Urinary bladder (tissue), 4 donors: ENCODE measurements around the gene LPCAT1. TPM values are rescaled to one million over a fixed set of nuclear protein-coding genes. Genes with fewer than 3 reads are reported as not detected.

Source experiments
- DNase-seq: peaks from one replicate; pipeline ENCODE4 v3.0.0-alpha.2; 2015; ENCODE audit errors: extremely low spot score
- H3K27ac ChIP-seq: one replicate; pipeline ENCODE4 v1.5.1; 2013; ENCODE audit warnings: low read depth, mild to moderate bottlenecking, moderate library complexity
- H3K36me3 ChIP-seq: one replicate; pipeline ENCODE4 v1.6.1; 2013; ENCODE audit warnings: mild to moderate bottlenecking, moderate library complexity; ENCODE audit not compliant: insufficient read depth
- H3K4me1 ChIP-seq: one replicate; pipeline ENCODE4 v1.6.1; 2013; ENCODE audit warnings: mild to moderate bottlenecking, moderate library complexity; ENCODE audit not compliant: insufficient read depth
- H3K4me3 ChIP-seq: one replicate; pipeline ENCODE4 v1.5.1; 2013; ENCODE audit warnings: low read depth, low read length
- WGBS: extraction: QIAGEN DNeasy Blood & Tissue Kit; methylation state at CpG from one replicate; pipeline ENCODE4 v1.1.7; 2013; 5-methylcytosine and 5-hydroxymethylcytosine counted together
- polyA plus RNA-seq: library from polyadenylated mRNA; stranded (reverse); fragments of 200-250 nt; gene quantifications from one replicate; pipeline ENCODE4 v1.2.3, GENCODE V29; 2013
- total RNA-seq: library from RNA; depleted of rRNA; stranded (reverse); fragments of >200 nt; gene quantifications from one replicate; pipeline ENCODE4 v1.2.3, GENCODE V29; 2014
- donor health status: healthy with polysubstance abuse.
- donor health status: healthy.

Gene LPCAT1
- total and polyA plus RNA-seq, 2 donors = 31.4 to 32.9 TPM

- Histone ChIP-seq H3K4me3 (no peak overlapping the region), H3K27ac (no peak overlapping the region), H3K36me3 (no peaks in the 10 kb centered on the region), H3K4me1 (no peaks in the 10 kb centered on the region)
- 93% methylated on average over 16 of the region's 16 CpGs for WGBS
- no peak for DNase-seq
Observed at GRCh38 chr5:1549475-1550030, 25.8 kb upstream of the LPCAT1 start.

GRCh38 chr5:1548702-1549474 lies 25.1 kb upstream of the LPCAT1 start:
- DNase-seq = no peak
- Histone ChIP-seq H3K27ac (no peak overlapping the region), H3K4me1 (no peaks in the 10 kb centered on the region), H3K4me3 (no peak overlapping the region), H3K36me3 (no peaks in the 10 kb centered on the region)
- WGBS = 83% methylated on average over 33 of the region's 33 CpGs

- no peak for DNase-seq
- no peaks in the 10 kb centered on the region for H3K4me1 ChIP-seq
- 96% methylated on average over 6 of the region's 6 CpGs for WGBS
- H3K27ac ChIP-seq = no peak overlapping the region
- no peaks in the 10 kb centered on the region for H3K36me3 ChIP-seq
- no peak overlapping the region for H3K4me3 ChIP-seq
Observed at GRCh38 chr5:1547655-1548054, 23.9 kb upstream of the LPCAT1 start.

- H3K27ac ChIP-seq = no peak overlapping the region
- no peak for DNase-seq
- H3K4me1 ChIP-seq = no peaks in the 10 kb centered on the region
- no peak overlapping the region for H3K4me3 ChIP-seq
- no peaks in the 10 kb centered on the region for H3K36me3 ChIP-seq
- WGBS = 94% methylated on average over 11 of the region's 11 CpGs
Observed at GRCh38 chr5:1547236-1547635, 23.5 kb upstream of the LPCAT1 start.

- H3K27ac ChIP-seq = no peak overlapping the region
- 91% methylated on average over 18 of the region's 18 CpGs for WGBS
- no peaks in the 10 kb centered on the region for H3K36me3 ChIP-seq
- H3K4me1 ChIP-seq = no peaks in the 10 kb centered on the region
- no peak for DNase-seq
- no peak overlapping the region for H3K4me3 ChIP-seq
Observed at GRCh38 chr5:1546556-1546955, 22.8 kb upstream of the LPCAT1 start.

- H3K36me3 ChIP-seq = no peaks in the 10 kb centered on the region
- no peaks in the 10 kb centered on the region for H3K4me1 ChIP-seq
- no peak for DNase-seq
- WGBS = 74% methylated on average over 6 of the region's 6 CpGs
- H3K27ac ChIP-seq = no peak overlapping the region
- no peak overlapping the region for H3K4me3 ChIP-seq
Observed at GRCh38 chr5:1545805-1546355, 22.1 kb upstream of the LPCAT1 start.

- Histone ChIP-seq H3K4me1 (no peaks in the 10 kb centered on the region), H3K4me3 (no peak overlapping the region), H3K36me3 (no peaks in the 10 kb centered on the region), H3K27ac (no peak overlapping the region)
- no peak for DNase-seq
- 84% methylated on average over 4 of the region's 4 CpGs for WGBS
Observed at GRCh38 chr5:1545126-1545804, 21.5 kb upstream of the LPCAT1 start.

GRCh38 chr5:1544294-1544961 lies 20.7 kb upstream of the LPCAT1 start:
- H3K27ac ChIP-seq = no peak overlapping the region
- no peak overlapping the region for H3K4me3 ChIP-seq
- H3K36me3 ChIP-seq = no peaks in the 10 kb centered on the region
- DNase-seq = no peak
- H3K4me1 ChIP-seq = no peaks in the 10 kb centered on the region
- 85% methylated on average over 12 of the region's 12 CpGs for WGBS

- WGBS = 84% methylated on average over 8 of the region's 8 CpGs
- DNase-seq = no peak
- Histone ChIP-seq H3K27ac (no peak overlapping the region), H3K4me3 (no peak overlapping the region), H3K36me3 (no peaks in the 10 kb centered on the region), H3K4me1 (no peaks in the 10 kb centered on the region)
Observed at GRCh38 chr5:1543398-1544293, 19.9 kb upstream of the LPCAT1 start.

- Histone ChIP-seq H3K4me3 (no peak overlapping the region), H3K36me3 (no peaks in the 10 kb centered on the region), H3K4me1 (no peaks in the 10 kb centered on the region), H3K27ac (no peak overlapping the region)
- no peak for DNase-seq
- 57% methylated on average over 3 of the region's 3 CpGs for WGBS
Observed at GRCh38 chr5:1542781-1543180, 19.0 kb upstream of the LPCAT1 start.

GRCh38 chr5:1541702-1542400 lies 18.1 kb upstream of the LPCAT1 start:
- no peaks in the 10 kb centered on the region for H3K4me1 ChIP-seq
- WGBS = 23% methylated on average over 10 of the region's 10 CpGs
- no peak for DNase-seq
- H3K27ac ChIP-seq = no peak overlapping the region
- H3K36me3 ChIP-seq = no peaks in the 10 kb centered on the region
- no peak overlapping the region for H3K4me3 ChIP-seq

- Histone ChIP-seq H3K36me3 (no peaks in the 10 kb centered on the region), H3K4me1 (no peaks in the 10 kb centered on the region), H3K27ac (no peak overlapping the region), H3K4me3 (no peak overlapping the region)
- DNase-seq = no peak
- 89% methylated on average over 11 of the region's 11 CpGs for WGBS
Observed at GRCh38 chr5:1540831-1541701, 17.3 kb upstream of the LPCAT1 start.
